IPS-20b (cell line): ENCODE data around the gene PARD3B.

Experiments used
- H3K27ac ChIP-seq: one replicate; pipeline ENCODE4 v1.5.1; 2013; ENCODE audit warnings: low read length
- H3K27me3 ChIP-seq: 2 replicates; pipeline ENCODE4 v1.6.1; 2013; ENCODE audit warnings: mild to moderate bottlenecking, low read length, inconsistent platforms; ENCODE audit not compliant: insufficient read depth
- H3K36me3 ChIP-seq: 2 replicates; pipeline ENCODE4 v1.6.1; 2013; ENCODE audit warnings: low read depth, mild to moderate bottlenecking, inconsistent platforms, low read length, moderate library complexity; ENCODE audit not compliant: insufficient read depth
- H3K4me1 ChIP-seq: 2 replicates; pipeline ENCODE4 v1.6.1; 2013; ENCODE audit warnings: mild to moderate bottlenecking, control low read depth, inconsistent platforms, low read length, moderate library complexity; ENCODE audit not compliant: insufficient read depth
- H3K4me3 ChIP-seq: 2 replicates; pipeline ENCODE4 v1.5.1; 2013; ENCODE audit warnings: mild to moderate bottlenecking, low read length, inconsistent platforms
- H3K9ac ChIP-seq: 2 replicates; pipeline ENCODE4 v1.6.1; 2013; ENCODE audit warnings: low read depth, mild to moderate bottlenecking, inconsistent platforms, low read length, moderate library complexity
- H3K9me3 ChIP-seq: 2 replicates; pipeline ENCODE4 v1.6.1; 2013; ENCODE audit warnings: mild to moderate bottlenecking, low read depth, low read length, inconsistent platforms; ENCODE audit not compliant: insufficient read depth

Gene PARD3B

GRCh38 chr2:205087862-205088261 lies 542.6 kb downstream of the PARD3B start:
- H3K36me3 ChIP-seq = no peaks in the 10 kb centered on the region

DNA sequence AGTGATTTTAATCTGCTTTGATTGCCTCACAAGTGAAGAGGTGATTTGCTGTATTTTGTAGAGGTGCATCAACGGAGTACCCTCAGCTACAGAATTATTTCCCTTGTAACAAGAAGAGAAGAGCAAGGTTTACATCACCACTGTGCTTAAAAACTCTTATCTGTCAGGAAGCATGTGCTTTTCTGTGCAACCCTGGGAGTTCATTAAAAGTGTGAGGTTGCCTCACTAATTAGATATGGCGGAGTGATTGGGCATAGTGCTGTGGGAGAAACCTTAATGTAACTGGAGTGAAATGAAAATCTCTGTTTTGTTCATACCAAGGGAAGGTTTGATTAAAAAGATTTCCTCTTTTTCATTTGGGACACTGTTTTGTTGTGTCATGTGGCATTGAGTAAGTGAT lies 544.7 kb downstream of the PARD3B start:
- no peaks in the 10 kb centered on the region for H3K36me3 ChIP-seq
- H3K9ac ChIP-seq = no peak overlapping the region
- H3K4me3 ChIP-seq = no peak overlapping the region

More at GRCh38 chr2:205087862-205088261, 542.6 kb downstream of the PARD3B start:
- peaks cover 5% of the 10 kb centered on the region; the same call in 1 of the 2 replicates for H3K4me1 ChIP-seq
- H3K27me3 ChIP-seq = no peaks in the 10 kb centered on the region
- H3K27ac ChIP-seq = no peak overlapping the region
- no peaks in the 10 kb centered on the region for H3K9me3 ChIP-seq
- no peak overlapping the region for H3K9ac ChIP-seq
- H3K4me3 ChIP-seq = no peak overlapping the region

DNA sequence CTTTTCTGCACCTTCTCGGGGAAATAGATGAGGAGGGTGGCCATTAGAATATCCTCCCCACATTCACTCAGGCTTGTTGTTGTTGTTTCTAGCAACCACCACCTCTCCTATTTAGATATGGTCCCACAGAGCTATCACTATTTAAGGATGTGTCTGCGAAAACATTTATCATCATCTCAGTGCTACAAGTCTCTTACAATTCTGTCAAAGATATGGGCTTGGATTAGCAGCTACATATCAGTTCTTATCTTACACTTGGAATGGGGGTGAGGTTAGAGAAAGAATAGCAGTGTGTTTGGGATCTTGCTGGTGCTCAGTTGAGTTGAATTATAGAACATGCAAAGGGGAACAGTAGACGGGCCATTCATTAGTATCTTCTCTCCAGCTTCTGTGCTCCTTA lies 546.1 kb downstream of the PARD3B start:
- no peak overlapping the region for H3K9ac ChIP-seq
- H3K4me1 ChIP-seq = peaks cover 2% of the 10 kb centered on the region; the same call in 1 of the 2 replicates

More for the DNA sequence above, 544.7 kb downstream of the PARD3B start:
- no peaks in the 10 kb centered on the region for H3K9me3 ChIP-seq
- H3K27ac ChIP-seq = no peak overlapping the region
- peaks cover 5% of the 10 kb centered on the region; the same call in 1 of the 2 replicates for H3K4me1 ChIP-seq
- no peaks in the 10 kb centered on the region for H3K27me3 ChIP-seq

DNA sequence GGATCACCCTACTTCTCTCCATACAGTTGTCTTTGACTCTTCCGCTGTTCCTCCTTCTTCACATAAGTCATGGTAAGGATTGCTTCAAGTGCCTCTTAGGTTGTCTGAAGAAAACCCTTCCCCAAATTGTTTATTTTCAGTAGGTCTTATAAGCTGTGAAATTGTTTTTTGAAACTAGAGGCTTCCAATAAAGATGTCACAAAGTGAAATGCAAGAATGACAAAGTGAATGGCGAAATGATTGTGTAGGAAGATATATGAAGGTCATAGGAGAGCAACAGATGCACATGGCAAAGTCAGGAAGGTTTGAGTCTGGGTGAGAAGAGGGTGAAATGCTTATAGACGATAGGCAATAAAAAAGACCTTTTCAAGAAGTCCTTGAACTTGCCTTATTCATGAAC lies 548.8 kb downstream of the PARD3B start:
- H3K9ac ChIP-seq = no peak overlapping the region
- no peaks in the 10 kb centered on the region for H3K9me3 ChIP-seq
- H3K27me3 ChIP-seq = no peaks in the 10 kb centered on the region
- no peak overlapping the region for H3K4me3 ChIP-seq
- H3K4me1 ChIP-seq = no peaks in the 10 kb centered on the region
- H3K27ac ChIP-seq = no peak overlapping the region
- no peaks in the 10 kb centered on the region for H3K36me3 ChIP-seq

More for the DNA sequence above, 546.1 kb downstream of the PARD3B start:
- Histone ChIP-seq H3K4me3 (no peak overlapping the region), H3K27me3 (no peaks in the 10 kb centered on the region), H3K27ac (no peak overlapping the region), H3K36me3 (no peaks in the 10 kb centered on the region), H3K9me3 (no peaks in the 10 kb centered on the region)

DNA sequence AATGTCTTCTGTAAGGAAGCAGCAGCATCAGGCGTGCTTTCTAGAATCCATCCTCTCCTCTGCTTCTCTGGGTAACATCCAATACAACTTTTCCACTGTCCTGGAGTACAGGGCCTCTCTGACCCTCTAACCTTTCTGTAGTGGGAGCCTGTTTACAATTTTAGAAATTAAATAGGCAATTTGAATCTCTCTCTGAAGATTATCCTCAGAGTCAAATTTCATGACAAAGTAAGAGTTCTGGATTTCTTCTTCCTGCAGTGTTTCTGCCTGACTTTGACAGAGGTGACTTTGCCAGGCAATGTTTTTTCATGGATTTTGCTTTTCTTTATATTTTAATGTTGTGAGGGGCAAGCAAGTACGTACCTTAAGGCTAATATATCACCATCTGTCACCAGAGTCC lies 558.4 kb downstream of the PARD3B start:
- no peak overlapping the region for H3K9ac ChIP-seq
- no peak overlapping the region for H3K4me3 ChIP-seq
- H3K9me3 ChIP-seq = no peaks in the 10 kb centered on the region
- no peaks in the 10 kb centered on the region for H3K36me3 ChIP-seq
- H3K27me3 ChIP-seq = no peaks in the 10 kb centered on the region
- no peak overlapping the region for H3K27ac ChIP-seq
- no peaks in the 10 kb centered on the region for H3K4me1 ChIP-seq

GRCh38 chr2:205107810-205108209 lies 562.5 kb downstream of the PARD3B start:
- H3K36me3 ChIP-seq = no peaks in the 10 kb centered on the region
- H3K27me3 ChIP-seq = no peaks in the 10 kb centered on the region
- no peak overlapping the region for H3K9ac ChIP-seq
- no peak overlapping the region for H3K4me3 ChIP-seq
- H3K4me1 ChIP-seq = no peaks in the 10 kb centered on the region; the same call in 1 of the 2 replicates
- H3K27ac ChIP-seq = no peak overlapping the region
- no peaks in the 10 kb centered on the region for H3K9me3 ChIP-seq

DNA sequence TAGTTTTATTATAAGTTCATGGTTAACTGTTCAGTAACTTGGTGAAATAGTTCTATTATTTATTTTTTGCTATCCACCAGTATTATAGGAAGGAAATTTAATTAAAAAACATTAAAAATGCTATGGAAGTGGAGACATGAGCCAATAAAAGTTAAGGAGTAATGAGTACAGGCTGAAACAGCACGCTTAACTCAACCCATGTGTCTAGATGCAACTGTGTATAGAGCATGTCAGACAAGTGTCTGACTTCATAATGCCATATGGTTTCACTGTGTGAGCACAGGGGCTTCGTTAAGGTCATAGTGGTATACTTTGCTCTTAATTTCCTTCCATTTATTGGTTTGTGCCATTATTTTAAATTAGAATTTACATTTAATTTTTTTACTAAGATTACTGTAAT lies 570.2 kb downstream of the PARD3B start:
- no peaks in the 10 kb centered on the region for H3K36me3 ChIP-seq
- no peak overlapping the region for H3K27ac ChIP-seq

DNA sequence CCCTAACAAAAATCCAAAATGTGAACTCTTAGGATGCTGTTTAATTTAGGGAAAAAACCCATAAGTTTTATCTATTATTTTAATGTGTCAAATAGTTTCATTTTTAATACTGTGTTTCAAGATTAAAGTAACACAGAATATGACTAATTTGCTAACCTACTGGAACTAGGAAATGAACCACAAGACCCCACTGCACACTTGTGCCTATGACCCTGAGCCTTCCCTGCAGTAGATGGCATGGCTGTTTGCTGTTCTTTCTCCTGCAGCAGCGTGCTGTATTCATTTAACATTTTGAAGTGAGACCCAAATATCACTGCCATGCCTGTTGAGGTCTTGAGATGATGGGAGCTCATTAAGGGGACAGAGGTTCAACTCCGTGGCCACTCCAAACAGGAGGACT lies 571.9 kb downstream of the PARD3B start:
- H3K9ac ChIP-seq = no peak overlapping the region
- H3K9me3 ChIP-seq = no peaks in the 10 kb centered on the region
- no peaks in the 10 kb centered on the region; the same call in 1 of the 2 replicates for H3K4me1 ChIP-seq
- H3K27ac ChIP-seq = no peak overlapping the region
- no peaks in the 10 kb centered on the region for H3K27me3 ChIP-seq
- no peak overlapping the region for H3K4me3 ChIP-seq
- H3K36me3 ChIP-seq = no peaks in the 10 kb centered on the region

More for the DNA sequence above, 570.2 kb downstream of the PARD3B start:
- no peak overlapping the region for H3K4me3 ChIP-seq
- no peaks in the 10 kb centered on the region for H3K27me3 ChIP-seq
- H3K4me1 ChIP-seq = no peaks in the 10 kb centered on the region; the same call in 1 of the 2 replicates
- no peaks in the 10 kb centered on the region for H3K9me3 ChIP-seq
- H3K9ac ChIP-seq = no peak overlapping the region

DNA sequence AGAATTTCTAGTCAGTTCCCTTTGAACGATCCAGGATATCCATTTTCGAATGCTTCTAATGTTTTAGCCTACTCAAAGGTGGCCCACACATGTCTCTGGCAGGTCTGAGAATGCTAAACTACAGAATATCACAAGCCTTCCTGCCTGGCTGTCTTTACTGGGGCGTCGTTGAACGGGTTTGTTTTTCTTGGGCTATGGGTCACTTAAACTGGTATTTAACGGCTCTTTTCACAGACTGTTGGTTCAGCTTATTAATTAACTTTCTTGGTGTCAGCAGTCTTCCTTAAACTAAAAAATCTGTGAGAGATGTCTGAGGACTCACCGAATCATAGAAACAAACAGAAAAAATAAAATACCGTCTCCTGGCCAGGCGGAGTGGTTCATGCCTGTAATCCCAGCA lies 573.9 kb downstream of the PARD3B start:
- Histone ChIP-seq H3K9me3 (no peaks in the 10 kb centered on the region), H3K27ac (no peak overlapping the region), H3K36me3 (no peaks in the 10 kb centered on the region), H3K4me1 (no peaks in the 10 kb centered on the region), H3K27me3 (no peaks in the 10 kb centered on the region), H3K4me3 (no peak overlapping the region), H3K9ac (no peak overlapping the region)

DNA sequence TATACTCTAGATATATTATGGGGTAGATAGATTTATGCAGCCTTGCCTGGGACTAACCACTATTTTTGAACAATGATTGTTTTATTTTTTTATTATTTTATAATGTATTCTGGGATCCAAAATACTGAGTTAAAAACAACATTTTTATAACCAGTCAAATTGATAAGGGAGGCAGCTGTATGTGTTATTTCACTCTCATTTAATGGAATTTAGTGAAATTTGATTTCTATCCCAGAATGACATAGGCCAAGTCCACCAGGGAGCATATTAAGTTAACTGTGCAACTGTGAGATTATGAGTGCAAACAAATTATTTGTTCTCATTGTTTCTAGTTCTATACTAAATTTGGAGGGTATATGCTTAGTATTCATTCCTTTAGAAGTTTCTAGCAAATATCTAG lies 583.5 kb downstream of the PARD3B start:
- H3K27me3 ChIP-seq = no peaks in the 10 kb centered on the region
- no peaks in the 10 kb centered on the region for H3K36me3 ChIP-seq
- peaks cover 7% of the 10 kb centered on the region; the same call in 1 of the 2 replicates for H3K4me1 ChIP-seq
- H3K4me3 ChIP-seq = no peak overlapping the region
- H3K27ac ChIP-seq = no peak overlapping the region
- no peak overlapping the region for H3K9ac ChIP-seq
- H3K9me3 ChIP-seq = no peaks in the 10 kb centered on the region; the same call in 1 of the 2 replicates

DNA sequence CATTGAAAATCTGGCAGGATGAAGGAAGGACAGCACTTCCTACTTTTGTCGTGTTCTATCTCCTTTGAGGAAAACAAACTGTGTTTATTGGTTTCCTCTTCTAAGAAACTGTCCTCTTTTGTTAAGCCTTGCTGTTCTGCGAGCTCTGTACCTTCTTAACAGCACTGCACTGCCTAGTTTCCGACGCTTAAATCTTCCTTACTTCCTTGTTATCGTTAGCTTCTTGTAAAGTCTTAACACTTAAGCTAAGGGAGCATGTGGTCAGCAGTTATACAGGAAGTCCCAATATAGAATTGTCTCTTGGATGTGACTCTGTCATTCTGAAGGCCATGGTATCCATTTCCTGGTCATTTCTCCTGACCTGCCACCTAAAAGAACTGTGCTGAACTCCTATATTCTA lies 584.3 kb downstream of the PARD3B start:
- no peaks in the 10 kb centered on the region; the same call in 1 of the 2 replicates for H3K9me3 ChIP-seq
- no peaks in the 10 kb centered on the region for H3K27me3 ChIP-seq
- no peak overlapping the region for H3K9ac ChIP-seq
- H3K4me1 ChIP-seq = peaks cover 7% of the 10 kb centered on the region; the same call in 1 of the 2 replicates
- H3K4me3 ChIP-seq = no peak overlapping the region
- H3K36me3 ChIP-seq = no peaks in the 10 kb centered on the region
- no peak overlapping the region for H3K27ac ChIP-seq

DNA sequence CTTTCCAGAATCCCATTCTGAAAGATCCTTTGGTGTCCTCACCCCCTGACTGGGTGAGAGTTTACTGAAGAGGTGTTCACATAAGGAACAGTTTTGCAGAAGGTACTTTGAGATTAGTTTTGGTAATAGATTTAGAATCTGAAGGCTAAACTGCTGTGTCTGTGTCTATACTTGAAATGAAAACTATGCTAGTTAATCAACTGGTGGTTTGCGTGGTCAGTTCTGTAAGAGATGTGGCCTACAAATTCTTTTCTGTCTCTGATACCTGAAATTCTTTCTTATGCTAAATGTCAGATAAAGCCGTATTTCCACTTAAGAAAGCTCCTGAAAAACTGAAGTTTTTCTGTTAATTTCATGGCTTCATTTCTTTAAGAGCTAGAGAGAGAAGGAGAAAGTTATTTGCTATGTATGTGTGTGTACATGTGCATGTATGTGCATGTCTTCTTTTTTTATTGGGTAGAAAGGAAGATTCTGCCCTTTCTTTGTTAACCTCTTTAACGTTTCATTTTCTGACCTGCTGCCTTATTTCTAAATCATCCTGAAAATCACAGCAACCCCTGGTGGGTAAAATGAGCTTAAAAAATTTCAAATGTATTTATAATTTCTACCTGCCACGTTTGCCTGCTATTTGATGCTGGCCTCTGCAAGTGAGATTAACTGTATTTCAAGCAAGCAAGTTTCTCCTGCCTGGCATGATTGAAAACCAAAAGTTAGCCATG lies 585.0 kb downstream of the PARD3B start:
- Histone ChIP-seq H3K27me3 (no peaks in the 10 kb centered on the region), H3K9me3 (no peaks in the 10 kb centered on the region; the same call in 1 of the 2 replicates), H3K36me3 (no peaks in the 10 kb centered on the region), H3K9ac (no peak overlapping the region), H3K4me1 (peaks cover 7% of the 10 kb centered on the region; the same call in 1 of the 2 replicates), H3K4me3 (no peak overlapping the region), H3K27ac (no peak overlapping the region)
